HepG2 (cell line): Measurements from ENCODE around the gene GASK1A. TPM values are rescaled to one million over a fixed set of nuclear protein-coding genes. Genes with fewer than 3 reads are reported as not detected.

Experiments
- CTCF ChIP-seq: sonication (generic); formaldehyde crosslinking; IDR thresholded peaks from 2 replicates; pipeline ENCODE4 v1.5.0; 2020; ENCODE audit warnings: mild to moderate bottlenecking, missing genetic modification reagents, moderate library complexity
- KDM4B ChIP-seq: sonication (generic); formaldehyde crosslinking; IDR thresholded peaks from 2 replicates; pipeline ENCODE4 v1.4.0; 2020; ENCODE audit warnings: missing genetic modification reagents
- KMT2A ChIP-seq: sonication (generic); formaldehyde crosslinking; IDR thresholded peaks from 2 replicates; pipeline ENCODE4 v1.4.0; 2020; ENCODE audit warnings: missing genetic modification reagents
- KMT2B ChIP-seq: IDR thresholded peaks from 2 replicates; pipeline ENCODE4 v1.6.1; 2016; ENCODE audit warnings: missing genetic modification reagents, missing compliant biosample characterization
- SAP130 ChIP-seq: IDR thresholded peaks from 2 replicates; pipeline ENCODE4 v1.6.1; 2016; ENCODE audit warnings: low read depth
- SIN3A ChIP-seq: IDR thresholded peaks from 2 replicates; pipeline ENCODE4 v1.6.1; 2011; ENCODE audit warnings: low read depth, mild to moderate bottlenecking, control low read depth, low read length, borderline replicate concordance
- ZBTB20 ChIP-seq: sonication (generic); formaldehyde crosslinking; IDR thresholded peaks from 2 replicates; pipeline ENCODE4 v1.8.1; 2023; ENCODE audit warnings: missing genetic modification reagents, low read depth, mild to moderate bottlenecking, borderline replicate concordance
- ZNF224 ChIP-seq: sonication (generic); formaldehyde crosslinking; IDR thresholded peaks from 2 replicates; pipeline ENCODE4 v1.5.0; 2020; ENCODE audit warnings: mild to moderate bottlenecking, missing genetic modification reagents
- ZNF34 ChIP-seq: sonication (generic); formaldehyde crosslinking; IDR thresholded peaks from 2 replicates; pipeline ENCODE4 v1.4.0; 2020; ENCODE audit warnings: mild to moderate bottlenecking, missing genetic modification reagents, borderline replicate concordance
- ZNF547 ChIP-seq: sonication (generic); formaldehyde crosslinking; IDR thresholded peaks from 2 replicates; pipeline ENCODE4 v1.5.1; 2020; ENCODE audit warnings: mild to moderate bottlenecking, missing genetic modification reagents
- ZNF576 ChIP-seq: sonication (generic); formaldehyde crosslinking; IDR thresholded peaks from 2 replicates; pipeline ENCODE4 v1.4.0; 2020; ENCODE audit warnings: mild to moderate bottlenecking, missing genetic modification reagents
- ZNF577 ChIP-seq: sonication (generic); formaldehyde crosslinking; IDR thresholded peaks from 2 replicates; pipeline ENCODE4 v1.4.0; 2020; ENCODE audit warnings: mild to moderate bottlenecking, low read depth, missing genetic modification reagents, borderline replicate concordance
- polyA plus RNA-seq, 8 experiments: library from polyadenylated mRNA; depleted of rRNA in 3 of 8; stranded (reverse) in 7 of 8; unstranded in 1 of 8; fragments of >200 nt; fragmentation: Illumina TruSeq in 4 of 8; extraction: Trizol in 4 of 8; gene quantifications; 2 replicates each; pipeline versions ENCODE4 v1.2.1 to v1.2.3, GENCODE V29; 2011 to 2016; ENCODE audit warnings: low read depth in 4 of 8, missing spikeins in 1 of 8, mixed read lengths in 1 of 8; ENCODE audit not compliant: insufficient read depth in 1 of 8
- total RNA-seq, 5 experiments: library from RNA; depleted of rRNA; stranded (reverse); fragments of >200 nt; fragmentation: Illumina TruSeq; extraction: Trizol; gene quantifications; 2 replicates each; pipeline ENCODE4 v1.2.3, GENCODE V29; 2016; ENCODE audit warnings: low read depth in 1 of 5
- TF ChIP-seq, protein P1 (sequence below): IDR thresholded peaks from 2 replicates; pipeline ENCODE4 v1.6.1; 2016; ENCODE audit warnings: missing genetic modification reagents, missing compliant biosample characterization
- TF ChIP-seq, protein P2 (sequence below): fragments of 450-650 bp; IDR thresholded peaks from 2 replicates; pipeline ENCODE4 v1.6.1; 2017; ENCODE audit warnings: mild to moderate bottlenecking
- TF ChIP-seq, protein P3 (sequence below): sonication (generic); formaldehyde crosslinking; IDR thresholded peaks from 2 replicates; pipeline ENCODE4 v1.4.0; 2020; ENCODE audit warnings: missing genetic modification reagents
- TF ChIP-seq, protein P4 (sequence below): sonication (generic); formaldehyde crosslinking; conservative IDR thresholded peaks from 2 replicates; pipeline ENCODE4 v1.4.0; 2020; ENCODE audit warnings: missing genetic modification reagents

GASK1A gene
- total and polyA plus RNA-seq, 2 of the 13 experiments (the other 11 are each of a cell fraction or from before 2014, with no cell fraction given): not detected

DNA sequence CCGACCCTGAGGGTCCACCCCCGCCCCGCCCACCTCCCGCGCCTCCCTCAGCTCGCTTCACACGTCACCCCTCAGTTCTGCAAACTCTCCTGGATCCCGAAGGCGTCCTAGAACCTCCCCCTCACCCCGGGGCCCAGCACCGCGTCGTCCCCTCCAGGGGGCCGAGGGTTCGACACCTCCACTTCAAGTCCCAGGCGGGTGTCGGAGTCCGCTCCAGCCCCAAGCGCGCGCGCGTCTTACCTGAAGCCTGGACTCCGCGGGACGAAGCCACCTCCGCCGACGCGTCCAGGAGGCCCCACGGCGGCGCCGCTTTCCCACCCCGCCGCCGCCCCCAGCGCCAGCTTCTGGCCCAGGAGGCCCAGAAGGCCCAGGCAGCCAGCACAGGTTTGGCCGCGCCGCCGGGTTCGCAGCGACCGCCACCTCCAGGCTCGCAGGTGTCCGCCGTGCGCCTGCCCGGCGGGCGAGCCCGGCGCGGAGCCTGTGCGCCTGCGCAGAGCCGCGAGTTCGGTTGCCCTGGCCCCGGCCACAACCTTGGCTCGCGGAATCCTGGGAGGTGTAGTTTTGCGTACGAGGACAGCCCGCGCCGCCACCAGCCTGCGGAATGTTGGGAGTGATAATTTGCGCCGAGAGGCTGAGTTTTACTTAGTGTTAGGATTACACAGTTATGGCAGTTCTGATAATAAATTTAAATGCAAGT is 126.6 kb downstream of the GASK1A start, which contains the start of gene POMGNT2 (continued):
- TF ChIP-seq SIN3A: 0 out of 2 replicates have a peak, but pooled peaks have one; percentile 33
- peak; percentile 17; the same call in 1 of the 2 replicates for TF ChIP-seq SAP130
- peak; percentile 7; the same call in 1 of the 2 replicates for TF ChIP-seq CTCF (CRISPR knock-in tag)
- peak; percentile 35; the same call in 1 of the 2 replicates for TF ChIP-seq ZNF224 (CRISPR knock-in tag)
- TF ChIP-seq ZNF577 (CRISPR knock-in tag): no peak
- no peak for TF ChIP-seq KDM4B (CRISPR knock-in tag)
- TF ChIP-seq, protein P1, sequence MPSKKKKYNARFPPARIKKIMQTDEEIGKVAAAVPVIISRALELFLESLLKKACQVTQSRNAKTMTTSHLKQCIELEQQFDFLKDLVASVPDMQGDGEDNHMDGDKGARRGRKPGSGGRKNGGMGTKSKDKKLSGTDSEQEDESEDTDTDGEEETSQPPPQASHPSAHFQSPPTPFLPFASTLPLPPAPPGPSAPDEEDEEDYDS (CRISPR knock-in tag): no peak
- TF ChIP-seq, protein P2, sequence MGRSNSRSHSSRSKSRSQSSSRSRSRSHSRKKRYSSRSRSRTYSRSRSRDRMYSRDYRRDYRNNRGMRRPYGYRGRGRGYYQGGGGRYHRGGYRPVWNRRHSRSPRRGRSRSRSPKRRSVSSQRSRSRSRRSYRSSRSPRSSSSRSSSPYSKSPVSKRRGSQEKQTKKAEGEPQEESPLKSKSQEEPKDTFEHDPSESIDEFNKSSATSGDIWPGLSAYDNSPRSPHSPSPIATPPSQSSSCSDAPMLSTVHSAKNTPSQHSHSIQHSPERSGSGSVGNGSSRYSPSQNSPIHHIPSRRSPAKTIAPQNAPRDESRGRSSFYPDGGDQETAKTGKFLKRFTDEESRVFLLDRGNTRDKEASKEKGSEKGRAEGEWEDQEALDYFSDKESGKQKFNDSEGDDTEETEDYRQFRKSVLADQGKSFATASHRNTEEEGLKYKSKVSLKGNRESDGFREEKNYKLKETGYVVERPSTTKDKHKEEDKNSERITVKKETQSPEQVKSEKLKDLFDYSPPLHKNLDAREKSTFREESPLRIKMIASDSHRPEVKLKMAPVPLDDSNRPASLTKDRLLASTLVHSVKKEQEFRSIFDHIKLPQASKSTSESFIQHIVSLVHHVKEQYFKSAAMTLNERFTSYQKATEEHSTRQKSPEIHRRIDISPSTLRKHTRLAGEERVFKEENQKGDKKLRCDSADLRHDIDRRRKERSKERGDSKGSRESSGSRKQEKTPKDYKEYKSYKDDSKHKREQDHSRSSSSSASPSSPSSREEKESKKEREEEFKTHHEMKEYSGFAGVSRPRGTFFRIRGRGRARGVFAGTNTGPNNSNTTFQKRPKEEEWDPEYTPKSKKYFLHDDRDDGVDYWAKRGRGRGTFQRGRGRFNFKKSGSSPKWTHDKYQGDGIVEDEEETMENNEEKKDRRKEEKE: no peak
- TF ChIP-seq KMT2B (CRISPR knock-in tag): peak; percentile 36; the same call in 1 of the 2 replicates
- TF ChIP-seq, protein P3, sequence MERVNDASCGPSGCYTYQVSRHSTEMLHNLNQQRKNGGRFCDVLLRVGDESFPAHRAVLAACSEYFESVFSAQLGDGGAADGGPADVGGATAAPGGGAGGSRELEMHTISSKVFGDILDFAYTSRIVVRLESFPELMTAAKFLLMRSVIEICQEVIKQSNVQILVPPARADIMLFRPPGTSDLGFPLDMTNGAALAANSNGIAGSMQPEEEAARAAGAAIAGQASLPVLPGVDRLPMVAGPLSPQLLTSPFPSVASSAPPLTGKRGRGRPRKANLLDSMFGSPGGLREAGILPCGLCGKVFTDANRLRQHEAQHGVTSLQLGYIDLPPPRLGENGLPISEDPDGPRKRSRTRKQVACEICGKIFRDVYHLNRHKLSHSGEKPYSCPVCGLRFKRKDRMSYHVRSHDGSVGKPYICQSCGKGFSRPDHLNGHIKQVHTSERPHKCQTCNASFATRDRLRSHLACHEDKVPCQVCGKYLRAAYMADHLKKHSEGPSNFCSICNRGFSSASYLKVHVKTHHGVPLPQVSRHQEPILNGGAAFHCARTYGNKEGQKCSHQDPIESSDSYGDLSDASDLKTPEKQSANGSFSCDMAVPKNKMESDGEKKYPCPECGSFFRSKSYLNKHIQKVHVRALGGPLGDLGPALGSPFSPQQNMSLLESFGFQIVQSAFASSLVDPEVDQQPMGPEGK: peak; percentile 5; the same call in 1 of the 2 replicates
- no peak for TF ChIP-seq ZNF34 (CRISPR knock-in tag)
- no peak for TF ChIP-seq KMT2A (CRISPR knock-in tag)
- no peak for TF ChIP-seq ZNF576 (CRISPR knock-in tag)
- TF ChIP-seq, protein P4, sequence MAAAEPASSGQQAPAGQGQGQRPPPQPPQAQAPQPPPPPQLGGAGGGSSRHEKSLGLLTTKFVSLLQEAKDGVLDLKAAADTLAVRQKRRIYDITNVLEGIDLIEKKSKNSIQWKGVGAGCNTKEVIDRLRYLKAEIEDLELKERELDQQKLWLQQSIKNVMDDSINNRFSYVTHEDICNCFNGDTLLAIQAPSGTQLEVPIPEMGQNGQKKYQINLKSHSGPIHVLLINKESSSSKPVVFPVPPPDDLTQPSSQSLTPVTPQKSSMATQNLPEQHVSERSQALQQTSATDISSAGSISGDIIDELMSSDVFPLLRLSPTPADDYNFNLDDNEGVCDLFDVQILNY (CRISPR knock-in tag): no peak
- TF ChIP-seq ZBTB20 (CRISPR knock-in tag): no peak
- TF ChIP-seq ZNF547 (CRISPR knock-in tag): peak; percentile 74; the same call in 1 of the 2 replicates
- TF ChIP-seq, all 625 proteins: peak for 114
